H1 (cell line): ENCODE measurements around the gene SLC12A8. TPM values are rescaled to one million over a fixed set of nuclear protein-coding genes. Genes with fewer than 3 reads are reported as not detected.

Experiments used
- CTBP2 ChIP-seq: IDR thresholded peaks from 2 replicates; pipeline ENCODE4 v1.7.0; 2011; ENCODE audit warnings: borderline replicate concordance, mild to moderate bottlenecking, moderate library complexity, mixed read lengths, low read length; ENCODE audit not compliant: insufficient read depth, insufficient read length
- KDM1A ChIP-seq: fragments of 200-600, 300-600 bp; sonication (generic); IDR thresholded peaks from 2 replicates; pipeline ENCODE4 v1.7.1; 2016; ENCODE audit warnings: mild to moderate bottlenecking, low read length, borderline replicate concordance
- NANOG ChIP-seq: IDR thresholded peaks from 2 replicates; pipeline ENCODE4 v1.6.1; 2011; ENCODE audit warnings: low read length, low read depth, mild to moderate bottlenecking, inconsistent platforms; ENCODE audit not compliant: insufficient read depth, poor library complexity, severe bottlenecking
- POLR2A ChIP-seq, 2 experiments: IDR thresholded peaks; 1 replicate in 1 of 2; 2 replicates in 1 of 2; pipeline ENCODE4 v1.6.1; 2011; ENCODE audit warnings: low read depth in 2 of 2, low read length in 2 of 2, mild to moderate bottlenecking in 2 of 2; ENCODE audit errors: control extremely low read depth in 1 of 2
- polyA plus RNA-seq, 7 experiments: library from polyadenylated mRNA; depleted of rRNA in 3 of 7; stranded (reverse) in 5 of 7; unstranded in 2 of 7; fragments of >200 nt in 5 of 7; fragments of 200-250 nt in 2 of 7; gene quantifications; 1 replicate in 5 of 7; 2 replicates in 1 of 7; 4 replicates in 1 of 7; pipeline versions ENCODE4 v1.2.1 to v1.2.3, GENCODE V29; 2011 to 2013; ENCODE audit warnings: missing spikeins in 2 of 7, mixed read lengths in 2 of 7
- total RNA-seq: library from RNA; stranded (reverse); fragmentation: NEBNext Ultra II Directional; extraction: Animal tissue kit (Norgen Biotek cat#: 25700); gene quantifications from 2 replicates; pipeline ENCODE4 v1.2.1, GENCODE V29; 2021
- TF ChIP-seq, protein P1 (sequence below): fragments of 300-600 bp; sonication (generic); IDR thresholded peaks from 2 replicates; pipeline ENCODE4 v1.7.1; 2012; ENCODE audit warnings: low read length, moderate library complexity, mild to moderate bottlenecking, inconsistent platforms; ENCODE audit not compliant: insufficient replicate concordance

SLC12A8 gene
- total and polyA plus RNA-seq, 2 of the 8 experiments (the other 6 are each of a cell fraction or from before 2014, with no cell fraction given) = 13.7 to 14.4 TPM

DNA sequence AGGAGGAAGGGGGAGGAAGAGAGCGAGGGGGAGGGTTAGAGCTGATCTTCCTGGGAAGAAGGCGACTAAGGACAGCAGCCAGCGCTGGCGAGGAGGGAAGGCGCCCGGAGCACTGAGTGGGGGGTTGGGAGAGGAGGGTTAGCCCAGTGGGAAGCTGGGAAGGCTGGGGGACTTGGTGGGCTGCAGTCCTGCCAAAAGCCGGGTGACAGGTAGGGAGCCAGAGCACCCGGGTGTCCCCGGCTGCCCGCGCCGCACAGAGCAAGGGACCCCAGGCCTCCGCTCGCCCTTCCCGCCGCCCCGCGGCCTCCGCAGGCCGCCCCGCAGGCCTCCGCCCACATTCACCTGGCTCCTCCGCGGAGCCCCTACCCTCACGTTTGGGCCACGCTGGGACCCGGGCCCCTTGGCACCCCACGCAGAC lies 448 bp downstream of the SLC12A8 start (continued):
- TF ChIP-seq, protein P1, sequence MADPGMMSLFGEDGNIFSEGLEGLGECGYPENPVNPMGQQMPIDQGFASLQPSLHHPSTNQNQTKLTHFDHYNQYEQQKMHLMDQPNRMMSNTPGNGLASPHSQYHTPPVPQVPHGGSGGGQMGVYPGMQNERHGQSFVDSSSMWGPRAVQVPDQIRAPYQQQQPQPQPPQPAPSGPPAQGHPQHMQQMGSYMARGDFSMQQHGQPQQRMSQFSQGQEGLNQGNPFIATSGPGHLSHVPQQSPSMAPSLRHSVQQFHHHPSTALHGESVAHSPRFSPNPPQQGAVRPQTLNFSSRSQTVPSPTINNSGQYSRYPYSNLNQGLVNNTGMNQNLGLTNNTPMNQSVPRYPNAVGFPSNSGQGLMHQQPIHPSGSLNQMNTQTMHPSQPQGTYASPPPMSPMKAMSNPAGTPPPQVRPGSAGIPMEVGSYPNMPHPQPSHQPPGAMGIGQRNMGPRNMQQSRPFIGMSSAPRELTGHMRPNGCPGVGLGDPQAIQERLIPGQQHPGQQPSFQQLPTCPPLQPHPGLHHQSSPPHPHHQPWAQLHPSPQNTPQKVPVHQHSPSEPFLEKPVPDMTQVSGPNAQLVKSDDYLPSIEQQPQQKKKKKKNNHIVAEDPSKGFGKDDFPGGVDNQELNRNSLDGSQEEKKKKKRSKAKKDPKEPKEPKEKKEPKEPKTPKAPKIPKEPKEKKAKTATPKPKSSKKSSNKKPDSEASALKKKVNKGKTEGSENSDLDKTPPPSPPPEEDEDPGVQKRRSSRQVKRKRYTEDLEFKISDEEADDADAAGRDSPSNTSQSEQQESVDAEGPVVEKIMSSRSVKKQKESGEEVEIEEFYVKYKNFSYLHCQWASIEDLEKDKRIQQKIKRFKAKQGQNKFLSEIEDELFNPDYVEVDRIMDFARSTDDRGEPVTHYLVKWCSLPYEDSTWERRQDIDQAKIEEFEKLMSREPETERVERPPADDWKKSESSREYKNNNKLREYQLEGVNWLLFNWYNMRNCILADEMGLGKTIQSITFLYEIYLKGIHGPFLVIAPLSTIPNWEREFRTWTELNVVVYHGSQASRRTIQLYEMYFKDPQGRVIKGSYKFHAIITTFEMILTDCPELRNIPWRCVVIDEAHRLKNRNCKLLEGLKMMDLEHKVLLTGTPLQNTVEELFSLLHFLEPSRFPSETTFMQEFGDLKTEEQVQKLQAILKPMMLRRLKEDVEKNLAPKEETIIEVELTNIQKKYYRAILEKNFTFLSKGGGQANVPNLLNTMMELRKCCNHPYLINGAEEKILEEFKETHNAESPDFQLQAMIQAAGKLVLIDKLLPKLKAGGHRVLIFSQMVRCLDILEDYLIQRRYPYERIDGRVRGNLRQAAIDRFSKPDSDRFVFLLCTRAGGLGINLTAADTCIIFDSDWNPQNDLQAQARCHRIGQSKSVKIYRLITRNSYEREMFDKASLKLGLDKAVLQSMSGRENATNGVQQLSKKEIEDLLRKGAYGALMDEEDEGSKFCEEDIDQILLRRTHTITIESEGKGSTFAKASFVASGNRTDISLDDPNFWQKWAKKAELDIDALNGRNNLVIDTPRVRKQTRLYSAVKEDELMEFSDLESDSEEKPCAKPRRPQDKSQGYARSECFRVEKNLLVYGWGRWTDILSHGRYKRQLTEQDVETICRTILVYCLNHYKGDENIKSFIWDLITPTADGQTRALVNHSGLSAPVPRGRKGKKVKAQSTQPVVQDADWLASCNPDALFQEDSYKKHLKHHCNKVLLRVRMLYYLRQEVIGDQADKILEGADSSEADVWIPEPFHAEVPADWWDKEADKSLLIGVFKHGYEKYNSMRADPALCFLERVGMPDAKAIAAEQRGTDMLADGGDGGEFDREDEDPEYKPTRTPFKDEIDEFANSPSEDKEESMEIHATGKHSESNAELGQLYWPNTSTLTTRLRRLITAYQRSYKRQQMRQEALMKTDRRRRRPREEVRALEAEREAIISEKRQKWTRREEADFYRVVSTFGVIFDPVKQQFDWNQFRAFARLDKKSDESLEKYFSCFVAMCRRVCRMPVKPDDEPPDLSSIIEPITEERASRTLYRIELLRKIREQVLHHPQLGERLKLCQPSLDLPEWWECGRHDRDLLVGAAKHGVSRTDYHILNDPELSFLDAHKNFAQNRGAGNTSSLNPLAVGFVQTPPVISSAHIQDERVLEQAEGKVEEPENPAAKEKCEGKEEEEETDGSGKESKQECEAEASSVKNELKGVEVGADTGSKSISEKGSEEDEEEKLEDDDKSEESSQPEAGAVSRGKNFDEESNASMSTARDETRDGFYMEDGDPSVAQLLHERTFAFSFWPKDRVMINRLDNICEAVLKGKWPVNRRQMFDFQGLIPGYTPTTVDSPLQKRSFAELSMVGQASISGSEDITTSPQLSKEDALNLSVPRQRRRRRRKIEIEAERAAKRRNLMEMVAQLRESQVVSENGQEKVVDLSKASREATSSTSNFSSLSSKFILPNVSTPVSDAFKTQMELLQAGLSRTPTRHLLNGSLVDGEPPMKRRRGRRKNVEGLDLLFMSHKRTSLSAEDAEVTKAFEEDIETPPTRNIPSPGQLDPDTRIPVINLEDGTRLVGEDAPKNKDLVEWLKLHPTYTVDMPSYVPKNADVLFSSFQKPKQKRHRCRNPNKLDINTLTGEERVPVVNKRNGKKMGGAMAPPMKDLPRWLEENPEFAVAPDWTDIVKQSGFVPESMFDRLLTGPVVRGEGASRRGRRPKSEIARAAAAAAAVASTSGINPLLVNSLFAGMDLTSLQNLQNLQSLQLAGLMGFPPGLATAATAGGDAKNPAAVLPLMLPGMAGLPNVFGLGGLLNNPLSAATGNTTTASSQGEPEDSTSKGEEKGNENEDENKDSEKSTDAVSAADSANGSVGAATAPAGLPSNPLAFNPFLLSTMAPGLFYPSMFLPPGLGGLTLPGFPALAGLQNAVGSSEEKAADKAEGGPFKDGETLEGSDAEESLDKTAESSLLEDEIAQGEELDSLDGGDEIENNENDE = no peak
- TF ChIP-seq NANOG (no peak), POLR2A (IDR thresholded peaks at IDR 0.05; ENCODE audit: control extremely low read depth in 1 of 2, low read depth in 2 of 2, low read length in 2 of 2) (peak; percentile 53 to 82), KDM1A (no peak), CTBP2 (peak; percentile 49)
- TF ChIP-seq, all 59 proteins: peak for 9
